NK-92 (cell line): ENCODE results near the gene CDH23.

ENCODE experiments used
- DNase-seq: peaks from one replicate; lab custom pipeline; 2025; ENCODE audit not compliant: unreplicated experiment; lab: John Stamatoyannopoulos, UW

The CDH23 gene

DNA sequence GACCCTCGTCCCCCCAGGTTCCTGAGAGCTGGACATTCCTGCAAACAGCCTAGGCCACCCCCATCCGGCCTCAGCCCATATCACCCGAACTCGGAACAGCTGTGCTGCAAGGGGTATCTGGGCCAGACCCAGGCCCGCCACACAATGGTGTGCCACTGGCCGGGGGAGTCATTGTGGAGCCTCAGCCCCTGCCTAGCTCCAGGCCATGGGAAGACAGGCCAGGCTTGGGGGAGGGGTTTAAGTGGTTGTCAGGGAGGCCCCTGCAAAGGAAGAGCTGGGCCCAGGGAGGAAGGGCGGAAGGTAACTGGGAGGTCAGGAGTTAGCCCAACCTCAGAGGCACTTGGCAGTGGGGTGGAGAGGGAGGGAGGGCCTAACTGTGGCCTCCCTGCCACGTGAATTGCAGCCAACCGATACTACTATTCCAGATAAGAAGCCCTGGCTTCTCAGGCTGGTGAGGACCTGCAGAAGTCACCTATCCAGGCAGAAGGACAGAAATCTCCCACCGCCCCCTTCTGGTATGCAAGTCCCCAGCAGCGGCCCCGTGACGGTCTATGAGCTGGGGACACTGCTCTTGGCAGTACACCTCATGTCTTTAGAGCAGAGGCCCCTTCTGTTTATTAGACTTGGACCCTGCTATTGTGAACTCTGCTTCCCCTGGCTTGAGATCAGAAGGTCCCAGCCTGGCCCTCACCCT lies 349.8 kb downstream of the CDH23 start:
- DNase-seq: no peak

DNA sequence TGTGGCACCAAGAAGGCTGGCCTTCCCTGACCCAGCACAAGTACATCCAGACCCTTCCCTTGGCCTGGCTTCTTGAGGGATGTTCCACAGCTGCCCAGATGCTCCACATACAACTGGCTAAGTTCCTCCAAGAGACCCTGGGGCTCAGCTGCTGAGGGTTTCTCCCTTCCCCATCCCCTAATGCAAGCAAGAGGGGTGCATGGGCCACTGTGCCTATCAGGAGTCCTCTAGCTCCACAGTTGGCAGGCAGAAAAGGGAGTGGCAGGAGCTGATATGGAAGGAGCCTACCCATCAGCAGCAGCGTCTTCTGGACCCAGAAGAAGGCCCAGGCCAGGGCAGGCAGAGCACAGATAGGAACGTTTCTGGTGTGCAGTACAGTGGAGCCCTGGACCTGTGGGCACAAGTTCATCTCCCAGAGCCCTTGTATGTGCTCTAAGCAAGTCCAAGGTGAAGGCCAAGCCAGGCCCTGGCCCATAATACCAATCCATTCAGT lies 350.4 kb downstream of the CDH23 start:
- DNase-seq: no peak

DNA sequence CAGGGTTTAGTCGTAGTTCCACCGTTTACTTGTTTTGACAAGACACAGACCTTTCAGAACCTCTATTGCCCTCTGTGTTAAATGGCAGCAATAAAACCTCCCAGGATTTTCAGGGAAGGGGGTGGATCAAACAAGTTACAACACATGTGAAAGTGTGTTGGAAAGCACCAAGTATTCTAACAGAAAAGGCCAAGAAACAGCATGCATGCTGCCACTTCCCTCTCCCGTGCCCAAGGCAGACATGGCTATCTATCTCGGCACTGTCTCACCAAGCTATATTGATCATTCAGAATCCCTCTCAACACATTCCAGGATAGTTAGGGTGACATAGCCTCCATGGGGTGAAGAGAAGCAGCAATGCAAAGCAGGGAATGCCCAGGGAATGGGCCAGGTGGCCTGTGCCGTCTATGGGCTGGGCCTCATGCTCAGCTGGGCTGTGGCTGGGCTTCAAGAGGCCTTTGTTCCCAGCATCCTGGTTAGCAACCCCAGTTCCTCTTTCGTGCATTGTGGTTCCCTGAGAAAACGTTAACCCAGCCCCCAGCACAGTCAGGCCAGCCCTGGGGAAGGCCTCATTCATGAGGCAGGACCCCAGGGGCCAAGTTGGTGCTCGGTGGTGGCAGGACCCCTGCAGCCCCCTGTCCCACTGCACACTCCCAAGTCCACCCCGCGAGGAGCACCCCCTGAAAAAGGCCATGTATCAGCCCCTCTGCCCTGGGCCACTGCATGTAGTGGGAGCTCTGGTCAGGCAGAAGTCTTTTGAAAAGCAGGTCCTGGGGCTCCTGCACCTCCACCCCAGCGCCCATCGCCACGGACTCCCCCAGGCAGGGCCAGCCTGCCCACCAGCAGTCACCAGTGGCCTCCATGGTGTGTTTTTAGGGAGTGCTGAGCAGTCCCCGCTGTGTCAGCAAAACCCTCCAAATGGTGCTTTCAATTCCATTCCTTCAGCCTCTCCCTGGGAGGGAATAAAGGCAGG lies 351.1 kb downstream of the CDH23 start:
- DNase-seq: no peak

DNA sequence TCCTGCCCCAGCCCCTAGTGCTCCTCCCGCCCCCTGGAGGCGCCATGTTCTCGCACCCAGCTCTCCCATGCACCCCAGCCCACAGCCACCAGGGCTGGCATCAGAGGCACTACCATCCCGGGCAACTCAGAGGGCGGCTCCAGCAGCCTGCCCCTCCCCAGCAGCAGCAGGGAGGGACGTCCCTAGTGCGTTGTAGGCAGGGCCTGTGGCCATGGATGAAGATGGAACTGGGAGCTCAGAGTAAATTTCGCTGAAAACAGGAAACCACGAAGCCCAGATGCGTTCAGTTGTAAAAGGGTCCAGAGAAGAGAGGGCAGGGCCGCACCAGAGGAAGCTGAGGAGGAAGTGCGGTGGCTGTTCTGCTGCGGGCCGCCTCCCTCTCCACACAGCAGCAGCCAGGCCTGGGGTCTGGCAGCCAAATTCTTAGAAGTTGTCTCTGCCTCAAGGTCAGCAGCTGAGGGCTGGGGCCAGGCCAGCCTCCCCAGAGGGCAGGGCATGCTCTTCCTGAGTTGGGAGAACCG lies 352.0 kb downstream of the CDH23 start:
- DNase-seq: no peak

DNA sequence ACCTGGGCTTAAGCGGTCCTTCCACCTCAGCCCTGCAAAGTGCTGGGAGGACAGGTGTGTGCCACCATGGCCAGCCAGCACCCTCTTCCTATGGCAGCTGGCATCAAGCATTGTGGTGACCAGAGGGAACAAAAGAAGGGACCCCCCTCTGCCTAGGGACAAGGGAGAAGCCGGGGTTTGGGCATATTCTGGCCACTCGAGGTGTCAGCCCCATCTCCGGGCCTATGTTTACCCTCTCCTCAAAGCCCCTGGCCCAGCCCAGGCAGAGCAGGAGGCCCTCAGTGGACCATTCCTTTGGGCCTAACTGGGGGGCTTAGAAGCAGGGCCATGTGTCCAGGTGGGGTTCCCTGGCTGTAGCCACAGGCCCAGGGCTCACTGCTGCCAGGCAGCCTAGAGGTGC lies 352.7 kb downstream of the CDH23 start:
- no peak for DNase-seq

DNA sequence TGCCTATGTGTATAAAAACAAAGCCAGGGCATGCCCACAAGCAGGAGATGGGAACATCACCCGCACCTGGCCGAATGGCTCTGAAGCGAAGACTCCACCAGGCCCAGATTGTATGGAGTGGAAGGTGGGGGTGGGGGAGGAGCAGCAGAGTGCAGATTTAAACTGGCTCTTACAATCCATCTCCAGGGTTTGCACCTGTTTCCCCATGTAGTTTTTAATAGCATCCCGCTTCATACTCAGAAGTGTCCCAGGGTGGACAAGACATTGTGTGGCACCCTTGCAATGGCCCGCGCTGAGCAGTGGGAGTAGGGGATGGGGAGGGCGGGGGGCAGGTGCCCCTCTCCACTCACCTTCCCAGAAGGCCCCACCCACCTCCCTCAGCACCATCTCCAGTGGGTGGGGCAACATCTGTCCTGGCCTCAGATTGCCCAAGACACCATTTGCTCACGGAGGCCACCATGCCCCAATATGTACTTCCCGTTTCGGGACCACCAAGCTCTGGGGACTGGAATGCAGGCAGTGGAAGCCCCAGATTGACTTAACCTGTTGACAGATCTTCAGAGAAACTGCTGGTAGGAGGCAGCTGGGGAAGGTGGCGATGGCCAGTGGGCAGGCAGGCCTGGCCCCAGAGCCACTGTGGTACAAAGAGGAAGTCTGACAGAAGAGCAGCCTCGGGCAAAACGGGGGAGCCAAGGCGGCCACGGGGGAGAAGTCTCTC lies 353.6 kb downstream of the CDH23 start:
- no peak for DNase-seq

DNA sequence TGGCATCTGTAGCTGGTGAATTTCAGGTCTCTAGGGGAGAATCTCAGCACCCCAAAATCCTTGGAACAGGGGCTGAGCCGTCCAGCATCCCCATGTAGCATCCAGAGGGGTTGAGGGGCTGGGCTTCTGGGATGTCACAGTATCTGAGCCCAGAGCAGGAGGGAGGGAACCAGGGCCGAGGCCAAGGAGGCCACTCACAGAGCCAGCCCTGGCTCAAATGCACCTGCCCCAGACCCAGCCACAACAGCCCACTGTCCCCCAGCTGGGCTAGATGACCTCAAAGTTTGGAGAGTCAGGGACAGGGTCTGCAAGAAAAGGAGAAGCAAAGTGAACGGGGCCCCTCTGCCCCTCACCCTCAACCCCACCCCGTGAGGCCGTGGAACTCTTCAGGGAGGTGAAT lies 354.3 kb downstream of the CDH23 start:
- no peak for DNase-seq

DNA sequence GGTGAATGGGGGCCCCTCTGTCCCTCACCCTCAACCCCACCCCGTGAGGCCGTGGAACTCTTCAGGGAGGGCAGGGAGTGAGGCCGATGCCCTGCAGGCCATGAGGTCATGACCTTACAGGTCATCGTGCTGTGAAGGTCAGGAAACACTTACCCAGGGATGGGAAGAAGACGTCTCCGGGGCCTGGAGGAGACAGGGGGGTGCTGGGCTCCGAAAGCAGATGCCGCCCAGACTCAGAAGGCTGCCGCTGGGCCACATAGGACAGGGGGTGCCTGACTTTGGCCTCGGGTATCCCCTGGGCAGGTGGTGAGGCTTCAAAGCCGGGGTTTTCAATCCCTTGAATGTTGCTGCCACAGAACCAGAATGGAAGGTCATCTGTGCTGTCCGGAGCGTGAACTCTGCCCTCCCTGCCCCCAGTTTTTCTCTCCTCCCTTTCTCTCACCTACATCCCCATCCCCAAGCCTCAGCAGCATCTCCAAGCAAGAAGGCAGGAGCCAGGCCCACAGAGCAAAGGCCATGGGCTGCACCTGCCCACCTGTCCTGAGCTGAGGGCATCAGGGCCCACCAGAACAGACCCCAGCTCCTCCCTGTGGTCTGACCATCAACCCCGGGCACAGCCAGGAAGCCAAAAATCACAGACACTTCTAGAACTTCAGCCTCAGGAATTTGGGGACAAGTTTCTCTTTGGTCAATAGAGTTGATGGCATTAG lies 354.9 kb downstream of the CDH23 start:
- DNase-seq: no peak

DNA sequence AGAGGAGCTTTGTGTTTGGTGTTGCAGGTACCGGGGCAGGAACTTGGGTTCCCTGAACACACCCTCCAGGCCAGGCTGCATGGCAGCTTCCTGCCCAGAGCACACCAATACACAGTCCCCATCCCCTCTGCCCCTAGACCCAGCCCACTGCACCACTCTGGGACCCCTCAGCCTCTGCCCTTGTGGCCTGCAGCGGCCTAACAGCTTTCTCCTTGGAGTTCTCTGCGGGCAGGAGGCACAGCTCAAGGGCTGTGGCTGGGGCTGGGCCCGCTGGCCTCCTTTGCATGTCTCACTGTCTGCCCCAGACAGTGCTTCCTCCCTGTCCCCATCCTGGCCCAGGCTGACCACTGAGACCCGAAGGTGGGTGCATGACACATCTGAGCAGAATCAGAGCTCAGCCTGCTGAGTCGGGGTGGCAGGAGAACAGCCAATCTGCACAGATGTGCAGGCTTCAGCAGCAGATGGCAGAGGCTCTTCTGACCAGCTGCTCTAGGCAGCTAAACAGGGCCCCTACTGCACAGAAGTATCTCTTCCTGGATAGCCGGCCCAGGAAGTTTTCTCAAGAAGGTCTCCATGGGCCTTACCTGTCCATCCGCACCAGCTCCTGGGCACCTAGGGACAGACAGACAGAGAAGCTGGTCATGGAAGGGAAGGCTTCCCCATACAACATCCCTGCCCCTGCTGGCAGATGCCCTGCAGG lies 355.8 kb downstream of the CDH23 start:
- no peak for DNase-seq

DNA sequence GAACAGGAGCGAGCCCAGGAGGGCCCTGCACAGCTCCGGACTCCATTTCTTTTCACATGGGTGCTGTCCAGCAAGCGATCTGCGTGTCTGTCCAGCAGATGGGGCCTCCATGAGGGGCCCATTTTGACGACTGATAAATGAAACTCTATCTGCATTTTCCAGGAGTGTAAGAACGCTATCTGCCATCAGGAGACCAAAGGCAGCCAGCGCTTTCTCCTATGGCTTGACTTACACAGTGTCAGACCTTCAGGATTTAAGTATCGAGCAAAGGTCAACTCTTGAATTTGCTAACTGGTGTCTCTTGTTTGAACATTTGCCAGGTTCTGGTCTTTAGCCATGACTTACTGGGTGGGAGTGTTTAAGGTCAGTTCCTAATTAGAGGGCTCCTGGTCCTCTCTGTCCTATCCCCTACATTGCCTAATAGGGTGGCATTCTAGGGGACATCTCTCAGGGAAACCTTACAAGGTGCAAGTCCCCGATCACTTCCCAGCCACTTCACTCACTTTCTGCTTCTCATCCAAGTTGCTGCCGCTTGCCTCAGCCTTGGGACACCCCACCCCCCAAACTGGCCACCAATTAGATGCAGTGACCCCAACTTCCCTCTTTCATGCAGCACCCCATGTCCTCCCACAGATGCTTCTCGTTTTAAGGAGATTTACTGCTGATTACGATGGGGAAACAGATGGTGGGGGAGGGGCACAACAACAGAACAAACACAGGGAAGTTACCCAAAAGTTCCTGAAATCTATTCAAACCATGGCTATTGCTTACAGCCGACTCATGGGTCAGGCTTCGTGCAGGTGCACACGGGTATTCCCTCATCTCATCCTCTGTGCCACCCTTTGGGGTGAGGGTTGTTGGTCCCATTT lies 356.6 kb downstream of the CDH23 start:
- no peak for DNase-seq

DNA sequence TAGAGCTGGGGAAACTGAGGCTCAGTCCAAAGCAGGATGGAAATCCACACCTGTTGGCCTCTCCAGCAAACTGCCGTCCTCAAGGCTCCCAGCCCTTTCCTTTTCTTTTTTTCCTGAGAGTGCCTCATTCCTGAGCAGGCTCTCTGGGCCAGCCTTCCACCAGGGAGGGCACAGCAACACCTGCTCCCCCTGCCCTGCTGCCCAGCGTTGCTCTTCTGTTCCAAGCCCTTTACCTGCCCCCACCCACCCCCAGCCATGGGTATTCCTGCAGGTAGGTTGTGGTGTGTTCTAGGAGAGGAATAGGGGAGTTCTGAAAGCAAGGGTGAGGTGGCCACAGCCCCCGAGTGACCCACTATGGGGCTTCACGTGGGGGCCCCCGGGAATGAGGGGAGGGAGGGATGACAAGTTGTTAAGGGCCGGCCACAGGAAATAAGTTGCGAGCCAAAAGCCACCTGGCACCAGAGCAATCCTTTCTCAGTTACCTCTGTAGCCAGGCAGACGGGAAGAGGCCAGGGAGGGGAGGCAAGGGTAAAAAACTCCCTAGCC lies 357.3 kb downstream of the CDH23 start:
- DNase-seq: no peak

DNA sequence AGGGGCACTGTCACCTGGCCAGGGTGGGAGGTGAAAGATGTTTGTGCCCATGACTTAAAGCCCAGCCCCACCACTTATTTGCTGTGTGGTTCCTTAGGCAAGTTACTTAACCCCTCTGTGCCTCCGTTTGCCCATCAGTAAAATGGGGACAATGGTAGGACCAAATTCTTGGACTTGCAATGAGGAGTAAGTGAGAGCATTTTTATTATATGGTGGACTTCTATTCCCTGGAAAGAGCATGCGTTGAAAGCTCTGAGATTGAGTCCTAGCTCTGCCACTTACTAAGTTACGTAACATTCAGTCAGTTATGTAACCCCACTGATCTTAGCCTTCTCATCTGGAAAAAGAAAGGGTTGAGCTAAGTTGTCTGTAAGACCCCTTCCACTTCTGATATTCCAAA lies 357.8 kb downstream of the CDH23 start:
- no peak for DNase-seq

DNA sequence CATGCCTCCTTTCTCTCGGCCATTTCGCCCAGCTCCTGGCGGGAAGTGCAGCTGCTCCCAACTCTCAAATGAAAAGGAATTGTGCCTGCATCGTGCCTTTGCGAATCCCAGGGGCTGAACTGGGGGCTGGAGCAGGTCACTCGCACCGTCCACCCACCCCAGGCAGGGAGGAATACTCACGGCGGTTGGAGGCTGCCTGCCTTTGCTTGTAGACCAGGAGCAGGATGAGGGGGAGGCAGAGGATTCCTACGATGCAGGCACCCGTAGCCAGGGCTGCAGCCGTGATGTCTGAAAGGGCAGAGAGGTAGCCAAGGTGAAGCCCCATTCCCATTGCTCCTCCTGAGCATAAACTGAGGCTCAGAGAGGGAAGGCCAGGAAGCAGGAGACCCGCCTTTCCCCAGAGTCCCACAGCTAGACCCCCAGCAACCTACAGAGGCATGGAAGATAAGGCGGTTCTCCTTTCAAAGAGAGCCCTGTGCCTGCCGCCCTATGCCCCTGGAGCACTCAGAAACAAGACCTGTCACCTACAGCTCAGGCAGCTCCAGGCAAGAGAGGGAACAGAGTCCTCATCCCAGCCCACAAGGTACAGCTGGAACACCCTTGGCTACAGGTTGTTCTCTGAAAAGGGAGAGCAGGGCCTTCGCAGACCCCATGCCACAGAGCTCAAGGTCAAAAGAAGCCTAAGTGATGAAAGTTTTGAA lies 358.6 kb downstream of the CDH23 start:
- DNase-seq: no peak

DNA sequence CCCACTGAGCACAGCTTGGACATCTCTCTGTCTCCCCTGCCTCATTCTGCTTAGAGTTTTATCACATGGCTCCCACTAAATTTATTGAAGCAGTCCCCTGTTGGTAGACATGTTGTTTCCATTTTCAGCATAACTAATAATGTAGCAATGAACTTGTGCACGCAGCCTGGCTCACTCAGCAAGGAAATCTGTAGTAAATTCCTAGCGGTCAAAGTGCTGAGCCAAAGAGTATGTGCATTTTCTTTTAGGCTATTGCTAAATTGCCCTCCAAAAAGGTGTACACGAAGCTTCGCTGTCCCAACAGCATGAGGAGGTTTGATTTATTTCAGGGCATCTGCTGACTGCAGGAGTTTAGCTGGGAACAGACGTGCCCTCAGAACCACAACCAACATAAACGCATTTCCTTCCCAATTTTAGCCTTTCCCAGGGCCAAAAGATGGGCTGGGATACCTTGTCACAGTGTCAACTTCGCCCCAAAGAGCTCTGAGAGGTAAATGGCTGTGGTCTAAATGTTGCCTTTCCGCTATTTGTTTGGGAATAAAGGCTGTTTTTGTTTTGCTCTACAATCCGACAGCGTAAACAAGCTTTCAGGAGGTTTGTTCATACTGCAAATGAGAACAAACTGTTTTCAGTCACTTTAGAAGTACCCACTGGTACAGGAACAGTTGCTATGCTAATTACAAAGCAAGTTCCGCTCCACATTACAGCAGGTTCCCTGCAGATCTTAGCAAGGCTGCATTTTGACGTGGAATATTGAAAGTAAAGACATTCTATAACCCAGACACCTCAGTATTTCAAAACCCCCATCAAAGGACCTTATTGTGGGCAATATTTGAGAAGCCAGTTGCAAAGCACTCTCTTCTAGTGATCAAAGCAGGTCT lies 359.8 kb downstream of the CDH23 start:
- DNase-seq: no peak

DNA sequence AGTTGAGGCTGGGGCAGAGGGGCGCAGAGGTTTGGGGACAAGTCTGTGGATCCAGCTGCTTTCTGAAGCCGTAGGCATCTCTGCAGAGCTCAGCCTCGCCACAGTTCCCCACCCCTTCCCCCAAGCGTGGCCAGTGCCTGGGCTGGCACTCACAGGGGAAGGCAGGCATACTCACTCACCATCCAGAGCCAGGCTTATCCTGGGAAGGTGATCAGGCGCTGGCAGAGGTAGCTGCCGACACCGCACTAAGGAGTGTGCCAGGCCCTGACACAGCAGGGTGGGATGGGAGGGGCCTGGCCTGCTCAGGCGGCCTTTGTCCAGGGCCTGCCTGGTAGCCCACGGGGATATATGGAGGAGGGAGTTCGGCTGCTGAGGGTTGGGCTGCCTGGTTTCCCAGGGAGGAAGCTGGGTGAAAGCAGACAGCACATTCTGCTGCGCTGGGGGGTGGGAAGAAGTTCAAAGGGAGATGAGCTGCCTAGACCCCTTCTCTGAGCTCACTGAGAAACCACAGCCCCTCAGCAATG lies 360.7 kb downstream of the CDH23 start:
- no peak for DNase-seq

DNA sequence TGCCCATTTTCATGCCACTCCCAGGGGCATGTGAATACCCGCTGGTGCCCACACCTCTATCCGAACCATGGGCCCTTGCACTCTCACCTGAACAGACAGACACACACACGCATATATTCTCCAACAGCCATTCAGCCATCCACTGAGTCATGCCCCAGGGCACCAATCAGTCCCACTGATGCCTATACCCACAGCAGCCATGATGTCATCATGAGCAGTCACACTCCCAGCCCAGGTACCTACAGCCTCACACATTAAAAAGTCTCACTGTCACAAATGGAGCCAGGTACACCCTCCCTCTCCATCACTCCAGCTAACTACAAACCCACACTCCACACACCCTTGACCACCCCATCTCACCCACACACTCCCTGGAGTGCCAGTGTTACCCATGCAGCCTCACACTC lies 364.4 kb downstream of the CDH23 start:
- no peak for DNase-seq

DNA sequence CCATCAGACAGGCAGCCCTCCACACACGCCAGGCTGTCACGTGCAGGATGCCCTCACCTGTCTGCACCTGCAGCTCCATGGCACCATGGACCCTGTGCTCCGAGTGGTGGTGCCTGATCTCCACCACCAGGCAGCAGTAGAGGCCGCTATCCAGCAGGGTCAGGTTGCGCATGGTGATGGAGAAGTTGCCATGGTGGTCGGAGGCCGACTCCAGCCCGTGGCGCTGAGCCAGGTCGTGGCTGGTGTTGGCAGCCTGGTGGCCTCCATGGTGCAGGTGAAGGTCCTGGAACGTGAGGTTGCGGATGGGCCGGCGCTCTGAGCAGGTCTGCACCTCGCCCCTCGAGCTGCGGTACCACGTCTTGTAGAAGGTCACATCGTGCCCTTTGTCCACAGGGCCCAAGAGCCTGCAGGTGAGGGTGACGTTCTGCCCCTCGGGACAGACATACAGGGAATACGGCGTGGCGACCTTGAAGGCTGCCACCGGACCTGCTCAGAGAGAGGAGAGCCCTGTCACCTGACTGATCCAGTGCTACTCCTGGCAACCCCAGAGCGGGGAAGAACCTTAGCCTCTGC lies 364.9 kb downstream of the CDH23 start:
- no peak for DNase-seq
